HEK293 (cell line): ENCODE measurements around the gene SERTAD4.

ENCODE experiments used
- CTCF ChIA-PET: fragments of 350-600 bp; formaldehyde crosslinking; extraction: SDS; loops from one replicate; lab custom pipeline; 2021; ENCODE audit warnings: antibody characterized with exemption; lab: Yijun Ruan, JAX
- POLR2A ChIA-PET: fragments of 300-600 bp; formaldehyde crosslinking; extraction: SDS; loops from one replicate; lab custom pipeline; 2020; ENCODE audit warnings: antibody characterized with exemption, inconsistent platforms; lab: Yijun Ruan, JAX
- H3K27ac ChIP-seq: fragments of 200-500 bp; sonication (Bioruptor generic); 2 replicates; pipeline ENCODE4 v1.5.1; 2014; ENCODE audit warnings: low read depth, low read length, control low read depth, inconsistent platforms; ENCODE audit errors: extremely low read depth
- H3K36me3 ChIP-seq, 2 experiments: fragments of 200-500 bp in 1 of 2; sonication (Bioruptor generic) in 1 of 2; 1 replicate in 1 of 2; 2 replicates in 1 of 2; pipeline ENCODE4 v1.5.1; 2014 to 2017; ENCODE audit warnings: inconsistent platforms in 2 of 2, low read length in 2 of 2; ENCODE audit not compliant: control insufficient read depth in 2 of 2, insufficient read depth in 1 of 2
- H3K4me1 ChIP-seq: fragments of 200-500 bp; sonication (Bioruptor generic); 2 replicates; pipeline ENCODE4 v1.5.1; 2014; ENCODE audit warnings: mild to moderate bottlenecking, low read length, inconsistent platforms; ENCODE audit not compliant: control insufficient read depth, insufficient read depth
- H3K4me3 ChIP-seq: 2 replicates; pipeline ENCODE4 v1.5.1; 2011; ENCODE audit warnings: low read depth, mild to moderate bottlenecking, control low read depth, low read length, moderate library complexity
- H3K9me3 ChIP-seq: fragments of 200-500 bp; sonication (Bioruptor generic); 2 replicates; pipeline ENCODE4 v1.5.1; 2014; ENCODE audit warnings: low read depth, low read length, inconsistent platforms; ENCODE audit not compliant: control insufficient read depth, insufficient read depth
- CTCF ChIP-seq: fragments of 450-650 bp; formaldehyde crosslinking; IDR thresholded peaks from 2 replicates; pipeline ENCODE4 v1.5.1; 2016; ENCODE audit warnings: missing biosample characterization, missing genetic modification characterization
- HOXA7 ChIP-seq: sonication (generic); formaldehyde crosslinking; IDR thresholded peaks from 2 replicates; pipeline ENCODE4 v1.8.1; 2022; ENCODE audit warnings: missing genetic modification reagents, borderline replicate concordance
- MZF1 ChIP-seq: fragments of 450-650 bp; formaldehyde crosslinking; IDR thresholded peaks from 2 replicates; pipeline ENCODE4 v1.5.1; 2017; ENCODE audit warnings: missing biosample characterization, missing genetic modification characterization, borderline replicate concordance
- SCRT1 ChIP-seq: fragments of 450-650 bp; formaldehyde crosslinking; IDR thresholded peaks from 2 replicates; pipeline ENCODE4 v1.5.1; 2016; ENCODE audit warnings: missing biosample characterization, missing genetic modification characterization, borderline replicate concordance
- TRIM28 ChIP-seq: IDR thresholded peaks from 2 replicates; pipeline ENCODE4 v1.6.1; 2011; ENCODE audit warnings: low read length, control low read depth, borderline replicate concordance
- ZFP41 ChIP-seq: fragments of 450-650 bp; formaldehyde crosslinking; IDR thresholded peaks from 2 replicates; pipeline ENCODE4 v1.5.1; 2016; ENCODE audit warnings: missing biosample characterization, missing genetic modification characterization, borderline replicate concordance
- ZNF112 ChIP-seq: fragments of 450-650 bp; formaldehyde crosslinking; IDR thresholded peaks from 2 replicates; pipeline ENCODE4 v1.5.0; 2017; ENCODE audit warnings: missing biosample characterization, missing genetic modification characterization
- ZNF266 ChIP-seq: fragments of 450-650 bp; formaldehyde crosslinking; IDR thresholded peaks from 2 replicates; pipeline ENCODE4 v1.5.1; 2016; ENCODE audit warnings: missing biosample characterization, missing genetic modification characterization, low read depth
- ZNF274 ChIP-seq, 2 experiments: fragments of 200-500 bp in 1 of 2; fragments of 450-650 bp in 1 of 2; sonication (Bioruptor generic) in 1 of 2; formaldehyde crosslinking in 1 of 2; IDR thresholded peaks; 2 replicates each; pipeline versions ENCODE4 v1.5.1 to v1.6.1; 2014 to 2016; ENCODE audit warnings: borderline replicate concordance in 1 of 2, inconsistent platforms in 1 of 2, low read length in 1 of 2, missing biosample characterization in 1 of 2, missing genetic modification characterization in 1 of 2
- ZNF433 ChIP-seq: fragments of 450-650 bp; formaldehyde crosslinking; IDR thresholded peaks from 2 replicates; pipeline ENCODE4 v1.5.1; 2016; ENCODE audit warnings: missing biosample characterization, missing genetic modification characterization, low read depth
- ZNF48 ChIP-seq: fragments of 450-650 bp; formaldehyde crosslinking; IDR thresholded peaks from 2 replicates; pipeline ENCODE4 v1.5.1; 2016; ENCODE audit warnings: missing biosample characterization, missing genetic modification characterization
- ZNF501 ChIP-seq: fragments of 450-650 bp; formaldehyde crosslinking; IDR thresholded peaks from 2 replicates; pipeline ENCODE4 v1.5.1; 2016; ENCODE audit warnings: missing biosample characterization, missing genetic modification characterization
- ZNF514 ChIP-seq: fragments of 450-650 bp; formaldehyde crosslinking; IDR thresholded peaks from 2 replicates; pipeline ENCODE4 v1.5.1; 2016; ENCODE audit warnings: missing biosample characterization, missing genetic modification characterization
- ZNF544 ChIP-seq: fragments of 450-650 bp; formaldehyde crosslinking; IDR thresholded peaks from 2 replicates; pipeline ENCODE4 v1.5.0; 2017; ENCODE audit warnings: missing biosample characterization, missing genetic modification characterization
- ZNF645 ChIP-seq: fragments of 450-650 bp; formaldehyde crosslinking; IDR thresholded peaks from 2 replicates; pipeline ENCODE4; 2016; ENCODE audit warnings: missing biosample characterization, missing genetic modification characterization
- ZNF768 ChIP-seq: fragments of 450-650 bp; formaldehyde crosslinking; IDR thresholded peaks from 2 replicates; pipeline ENCODE4 v1.5.1; 2018; ENCODE audit warnings: missing biosample characterization, mild to moderate bottlenecking, missing genetic modification characterization
- ZNF777 ChIP-seq: fragments of 450-650 bp; formaldehyde crosslinking; IDR thresholded peaks from 2 replicates; pipeline ENCODE4 v1.5.1; 2017; ENCODE audit warnings: missing biosample characterization, missing genetic modification characterization, borderline replicate concordance
- TF ChIP-seq, protein P1 (sequence below): fragments of 450-650 bp; formaldehyde crosslinking; IDR thresholded peaks from 2 replicates; pipeline ENCODE4 v1.5.1; 2017; ENCODE audit warnings: missing biosample characterization, missing genetic modification characterization
- TF ChIP-seq, protein P2 (sequence below): fragments of 450-650 bp; formaldehyde crosslinking; IDR thresholded peaks from 2 replicates; pipeline ENCODE4 v1.5.1; 2016; ENCODE audit warnings: missing biosample characterization, missing genetic modification characterization

The SERTAD4 gene

GRCh38 chr1:210198840-210199239 lies 33.8 kb upstream of the SERTAD4 start:
- Histone ChIP-seq H3K4me3 (no peak overlapping the region), H3K36me3 (no peaks in the 10 kb centered on the region), H3K4me1 (peaks cover 8% of the 10 kb centered on the region), H3K9me3 (no peaks in the 10 kb centered on the region), H3K27ac (no peak overlapping the region)
- ChIA-PET CTCF (no interaction called here), POLR2A (no interaction called here)
- no peak for TF ChIP-seq ZNF514 (tag by site-specific recombination)
- no peak for TF ChIP-seq SCRT1 (tag by site-specific recombination)
- TF ChIP-seq ZNF266 (tag by site-specific recombination) = no peak
- no peak for TF ChIP-seq ZNF544 (tag by site-specific recombination)
- no peak for TF ChIP-seq ZNF433 (tag by site-specific recombination)
- TF ChIP-seq HOXA7 (CRISPR knock-in tag) = no peak
- no peak for TF ChIP-seq ZFP41
- no peak for TF ChIP-seq ZNF768
- TF ChIP-seq ZNF501 (tag by site-specific recombination) = no peak
- TF ChIP-seq ZNF112 (tag by site-specific recombination) = no peak
- TF ChIP-seq ZNF48 (tag by site-specific recombination) = no peak
- TF ChIP-seq TRIM28 = no peak
- no peak for TF ChIP-seq ZNF645 (tag by site-specific recombination)

GRCh38 chr1:210200124-210200736 lies 32.4 kb upstream of the SERTAD4 start:
- ChIA-PET CTCF (interaction anchor here (0.7 kb wide), 1 partner anchor 114 kb away, joined by 4 read pairs; no protein-coding TSS in a partner anchor), POLR2A (no interaction called here)
- Histone ChIP-seq H3K9me3 (no peaks in the 10 kb centered on the region), H3K27ac (no peak overlapping the region), H3K36me3 (no peaks in the 10 kb centered on the region), H3K4me1 (peaks cover 8% of the 10 kb centered on the region), H3K4me3 (no peak overlapping the region)
- TF ChIP-seq CTCF (tag by site-specific recombination) = peak; percentile 12; the same call in 1 of the 2 replicates
- TF ChIP-seq, protein P1, sequence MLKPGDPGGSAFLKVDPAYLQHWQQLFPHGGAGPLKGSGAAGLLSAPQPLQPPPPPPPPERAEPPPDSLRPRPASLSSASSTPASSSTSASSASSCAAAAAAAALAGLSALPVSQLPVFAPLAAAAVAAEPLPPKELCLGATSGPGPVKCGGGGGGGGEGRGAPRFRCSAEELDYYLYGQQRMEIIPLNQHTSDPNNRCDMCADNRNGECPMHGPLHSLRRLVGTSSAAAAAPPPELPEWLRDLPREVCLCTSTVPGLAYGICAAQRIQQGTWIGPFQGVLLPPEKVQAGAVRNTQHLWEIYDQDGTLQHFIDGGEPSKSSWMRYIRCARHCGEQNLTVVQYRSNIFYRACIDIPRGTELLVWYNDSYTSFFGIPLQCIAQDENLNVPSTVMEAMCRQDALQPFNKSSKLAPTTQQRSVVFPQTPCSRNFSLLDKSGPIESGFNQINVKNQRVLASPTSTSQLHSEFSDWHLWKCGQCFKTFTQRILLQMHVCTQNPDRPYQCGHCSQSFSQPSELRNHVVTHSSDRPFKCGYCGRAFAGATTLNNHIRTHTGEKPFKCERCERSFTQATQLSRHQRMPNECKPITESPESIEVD (tag by site-specific recombination) = peak; percentile 61; the same call in 1 of the 2 replicates
- TF ChIP-seq ZNF112 (tag by site-specific recombination) = no peak

DNA sequence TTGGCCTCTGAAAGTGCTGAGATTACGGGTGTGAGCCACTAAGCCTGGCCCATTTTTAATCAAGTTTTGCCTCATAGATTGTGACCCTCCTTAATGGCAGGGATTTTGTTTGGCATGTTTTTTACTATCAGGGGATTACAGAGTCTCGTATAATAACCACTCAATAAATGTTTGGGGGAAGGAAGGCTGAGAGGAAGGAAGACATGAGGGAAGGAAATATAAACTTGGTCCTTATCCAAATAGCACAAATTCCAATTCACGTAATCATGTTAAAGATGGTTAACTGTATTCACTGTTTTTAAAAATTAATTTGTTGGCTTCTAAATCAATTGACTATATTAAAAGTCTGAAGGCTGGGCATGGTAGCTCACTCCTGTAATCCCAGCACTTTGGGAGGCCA lies 30.9 kb upstream of the SERTAD4 start:
- Histone ChIP-seq H3K4me1 (peaks cover 8% of the 10 kb centered on the region), H3K27ac (no peak overlapping the region), H3K36me3 (no peaks in the 10 kb centered on the region), H3K9me3 (no peaks in the 10 kb centered on the region), H3K4me3 (no peak overlapping the region)
- POLR2A ChIA-PET = no interaction called here
- TF ChIP-seq, protein P2, sequence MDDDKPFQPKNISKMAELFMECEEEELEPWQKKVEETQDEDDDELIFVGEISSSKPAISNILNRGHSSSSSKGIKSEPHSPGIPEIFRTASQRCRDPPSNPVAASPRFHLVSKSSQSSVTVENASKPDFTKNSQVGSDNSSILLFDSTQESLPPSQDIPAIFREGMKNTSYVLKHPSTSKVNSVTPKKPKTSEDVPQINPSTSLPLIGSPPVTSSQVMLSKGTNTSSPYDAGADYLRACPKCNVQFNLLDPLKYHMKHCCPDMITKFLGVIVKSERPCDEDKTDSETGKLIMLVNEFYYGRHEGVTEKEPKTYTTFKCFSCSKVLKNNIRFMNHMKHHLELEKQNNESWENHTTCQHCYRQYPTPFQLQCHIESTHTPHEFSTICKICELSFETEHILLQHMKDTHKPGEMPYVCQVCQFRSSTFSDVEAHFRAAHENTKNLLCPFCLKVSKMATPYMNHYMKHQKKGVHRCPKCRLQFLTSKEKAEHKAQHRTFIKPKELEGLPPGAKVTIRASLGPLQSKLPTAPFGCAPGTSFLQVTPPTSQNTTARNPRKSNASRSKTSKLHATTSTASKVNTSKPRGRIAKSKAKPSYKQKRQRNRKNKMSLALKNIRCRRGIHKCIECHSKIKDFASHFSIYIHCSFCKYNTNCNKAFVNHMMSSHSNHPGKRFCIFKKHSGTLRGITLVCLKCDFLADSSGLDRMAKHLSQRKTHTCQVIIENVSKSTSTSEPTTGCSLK (tag by site-specific recombination) = no peak
- TF ChIP-seq MZF1 (0 out of 2 replicates have a peak, but pooled peaks have one; percentile 41), ZNF777 (no peak), ZNF274 (IDR thresholded peaks at IDR 0.05; ENCODE audit: low read length) (no peak), ZNF274 (tag by site-specific recombination; IDR thresholded peaks at IDR 0.05; ENCODE audit: borderline replicate concordance) (no peak)
- CTCF ChIA-PET = interaction anchor here (0.7 kb wide), 1 partner anchor 110 kb away, joined by 3 read pairs; no protein-coding TSS in a partner anchor
